Activated CD4-positive, alpha-beta T cell treated with anti-CD3 and anti-CD28 coated beads, Interleukin-2, amount 50 U/mL, for 48 hours (primary cell): Measurements from ENCODE around the gene FAM111A.

ENCODE experiments used
- DNase-seq, 2 experiments: peaks; one replicate each; pipeline ENCODE4 v3.0.0-alpha.2; 2020

The FAM111A gene

GRCh38 chr11:59144096-59144495, 1.4 kb downstream of the FAM111A start:
- DNase-seq, result no peak

GRCh38 chr11:59144579-59145345, 2.1 kb downstream of the FAM111A start:
- peak; percentile 77 to 83 for DNase-seq

- no peak for DNase-seq
These were observed 2.9 kb downstream of the FAM111A start for GRCh38 chr11:59145534-59145933.

- no peak for DNase-seq
These were observed 9.1 kb downstream of the FAM111A start for GRCh38 chr11:59151761-59152160.

- DNase-seq, result peak in 1 of 2 experiments; percentile 28
These were observed 9.8 kb downstream of the FAM111A start for GRCh38 chr11:59152312-59152951.

GRCh38 chr11:59154610-59155009, 12.0 kb downstream of the FAM111A start:
- no peak for DNase-seq

- DNase-seq, result no peak
These were observed 14.8 kb downstream of the FAM111A start for GRCh38 chr11:59157433-59157832.

GRCh38 chr11:59158206-59159068, 15.8 kb downstream of the FAM111A start:
- peak; percentile 57 to 68 for DNase-seq

- no peak for DNase-seq
These were observed 21.4 kb downstream of the FAM111A start for GRCh38 chr11:59164028-59164427.

- DNase-seq, result peak; percentile 93 to 95
These were observed 29.1 kb downstream of the FAM111A start, which contains the start of gene DTX4 for GRCh38 chr11:59171508-59172322. Gene DTX4 (plus strand): TSS chr11:59172132. CDS start chr11:59172596, 464 bp downstream.

GRCh38 chr11:59172345-59173079, 29.9 kb downstream of the FAM111A start:
- DNase-seq, result peak in 1 of 2 experiments; percentile 21

GRCh38 chr11:59173080-59173963, 30.7 kb downstream of the FAM111A start:
- DNase-seq, result no peak

- DNase-seq, result no peak
These were observed 31.5 kb downstream of the FAM111A start for GRCh38 chr11:59173964-59174663.

GRCh38 chr11:59174664-59175033, 32.0 kb downstream of the FAM111A start:
- DNase-seq, result no peak

- no peak for DNase-seq
These were observed 32.4 kb downstream of the FAM111A start for GRCh38 chr11:59175091-59175501.

GRCh38 chr11:59176330-59176729, 33.7 kb downstream of the FAM111A start:
- no peak for DNase-seq

GRCh38 chr11:59178402-59178801, 35.7 kb downstream of the FAM111A start:
- no peak for DNase-seq

GRCh38 chr11:59179121-59179520, 36.5 kb downstream of the FAM111A start:
- DNase-seq, result no peak

- DNase-seq, result no peak
These were observed 37.6 kb downstream of the FAM111A start for GRCh38 chr11:59180168-59180776.

- DNase-seq, result no peak
These were observed 38.3 kb downstream of the FAM111A start for GRCh38 chr11:59180907-59181306.
